Measurements from ENCODE around the gene ZNF71.
"Not testable (repeated sequence)": the region's sequence is repeated elsewhere in the genome, so short reads cannot be mapped to it uniquely, and the experiment has no call there.

Gene ZNF71

DNA sequence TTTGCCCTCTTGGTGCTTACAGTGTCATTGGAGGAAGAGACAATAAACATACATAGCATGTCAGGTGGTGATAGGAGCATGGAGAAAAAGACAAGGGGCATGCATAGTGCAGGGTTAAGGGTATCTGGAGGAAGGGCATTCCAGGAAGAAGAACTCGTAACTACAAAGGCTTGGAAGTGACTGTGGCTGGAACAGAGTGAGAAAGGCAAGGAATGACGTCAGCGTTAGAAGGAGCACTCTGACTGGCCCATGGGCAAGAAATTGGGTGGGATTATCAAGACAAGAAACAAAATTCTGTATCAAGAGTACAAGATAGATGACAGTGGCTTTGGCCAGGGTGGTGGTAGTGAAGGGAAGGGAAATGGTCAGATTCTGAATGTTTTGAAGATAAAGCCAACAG lies 59.0 kb downstream of the ZNF71 start:
- Mint-ChIP-seq H3K4me1 (no peaks in the 10 kb centered on the region), H3K36me3 (ENCODE audit: low read depth) (peaks cover 20% of the 10 kb centered on the region), H3K27me3 (no peaks in the 10 kb centered on the region), H3K27ac (no peak overlapping the region), H3K9me3 (peaks cover 52% of the 10 kb centered on the region), H3K4me3 (no peak overlapping the region)
- no peak for DNase-seq
- no peak for ATAC-seq

DNA sequence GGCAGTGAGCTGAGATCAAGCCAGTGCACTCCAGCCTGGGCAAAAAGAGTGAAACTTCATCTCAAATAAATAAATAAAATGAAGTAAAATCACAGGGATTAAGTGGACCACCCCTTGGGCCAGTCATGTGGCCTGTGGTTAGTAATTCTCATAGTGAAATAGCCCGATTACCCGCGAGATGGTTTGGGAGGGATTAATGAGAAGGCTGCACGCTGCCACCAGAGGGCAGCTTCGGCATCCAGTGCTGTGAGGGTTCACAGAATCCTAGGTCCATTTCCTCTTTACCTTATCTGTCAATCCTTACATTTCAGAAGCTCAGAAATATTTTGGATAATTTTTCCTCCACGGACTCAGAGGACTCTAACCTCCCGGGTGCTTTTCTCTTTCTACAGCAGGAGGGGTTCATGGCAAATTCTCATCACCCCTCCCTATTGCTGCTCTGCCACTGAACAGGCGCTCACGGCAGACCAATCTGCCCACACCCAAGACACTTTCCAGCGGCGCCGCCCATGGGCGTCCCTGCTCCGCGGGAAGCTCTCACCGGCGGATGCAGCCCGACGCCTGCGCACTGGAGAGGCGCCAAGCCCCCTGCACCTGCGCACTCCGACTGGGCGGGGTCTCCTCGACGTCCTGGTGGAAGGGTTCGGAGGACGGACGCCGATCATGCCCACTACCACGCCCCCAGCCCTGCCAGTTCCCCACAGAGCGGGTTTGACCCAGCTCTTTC lies 65.4 kb downstream of the ZNF71 start:
- DNase-seq (no peak), ATAC-seq (no peak)
- H3K27me3 Mint-ChIP-seq = no peaks in the 10 kb centered on the region
- H3K4me1 Mint-ChIP-seq = no peaks in the 10 kb centered on the region
- no peak overlapping the region for H3K27ac Mint-ChIP-seq
- peaks cover 26% of the 10 kb centered on the region for H3K36me3 Mint-ChIP-seq (ENCODE audit: low read depth)
- H3K9me3 Mint-ChIP-seq = peaks cover 19% of the 10 kb centered on the region
- H3K4me3 Mint-ChIP-seq = no peak overlapping the region

DNA sequence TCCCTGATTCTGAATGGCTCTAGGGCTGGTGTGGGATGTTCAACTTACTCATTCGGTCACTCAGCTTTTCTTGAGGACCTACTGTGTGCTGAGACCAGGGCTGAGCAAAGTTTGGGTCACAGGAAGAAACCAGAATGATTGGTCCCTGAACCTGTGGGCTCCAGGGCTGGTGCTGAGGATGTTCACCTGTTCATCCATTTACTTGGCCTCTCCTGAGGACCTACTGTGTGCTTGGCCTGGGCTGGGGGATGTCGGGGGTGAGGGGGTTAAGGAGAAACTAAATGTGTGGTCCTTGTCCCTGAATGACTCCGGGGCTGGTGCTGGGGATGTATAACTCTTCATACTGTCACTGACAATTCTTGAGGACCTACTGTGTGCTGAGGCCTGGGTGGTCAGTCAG lies 66.1 kb downstream of the ZNF71 start:
- peaks cover 25% of the 10 kb centered on the region for H3K36me3 Mint-ChIP-seq (ENCODE audit: low read depth)
- H3K27ac Mint-ChIP-seq = no peak overlapping the region
- DNase-seq (no peak), ATAC-seq (no peak)
- H3K27me3 Mint-ChIP-seq = no peaks in the 10 kb centered on the region
- peaks cover 17% of the 10 kb centered on the region for H3K9me3 Mint-ChIP-seq
- H3K4me1 Mint-ChIP-seq = no peaks in the 10 kb centered on the region
- H3K4me3 Mint-ChIP-seq = no peak overlapping the region

- no peaks in the 10 kb centered on the region for H3K27me3 Mint-ChIP-seq
- H3K4me1 Mint-ChIP-seq = no peaks in the 10 kb centered on the region
- no peak overlapping the region for H3K4me3 Mint-ChIP-seq
- ATAC-seq = no peak
- H3K36me3 Mint-ChIP-seq (ENCODE audit: low read depth) = peaks cover 31% of the 10 kb centered on the region
- no peak overlapping the region for H3K27ac Mint-ChIP-seq
- DNase-seq = no peak
- H3K9me3 Mint-ChIP-seq = peaks cover 12% of the 10 kb centered on the region
Observed at GRCh38 chr19:56663931-56664500, 68.9 kb downstream of the ZNF71 start.

DNA sequence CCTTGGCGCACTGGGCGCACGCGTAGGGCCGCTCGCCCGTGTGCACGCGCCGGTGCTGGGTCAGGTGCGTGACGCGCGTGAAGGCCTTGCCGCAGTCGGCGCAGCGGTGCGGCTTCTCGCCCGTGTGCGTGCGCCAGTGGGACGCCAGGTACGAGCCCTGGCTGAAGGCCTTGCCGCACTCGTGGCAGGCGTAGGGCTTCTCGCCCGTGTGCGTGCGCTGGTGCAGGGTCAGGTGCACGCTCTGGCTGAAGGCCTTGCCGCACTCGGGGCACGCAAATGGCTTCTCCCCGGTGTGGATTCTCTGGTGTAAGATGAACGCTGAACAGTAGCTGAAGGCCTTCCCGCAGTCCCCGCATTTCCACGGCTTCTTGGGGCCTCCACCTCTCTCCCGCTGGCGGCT lies 69.4 kb downstream of the ZNF71 start:
- H3K27ac Mint-ChIP-seq = no peak overlapping the region
- H3K9me3 Mint-ChIP-seq = peaks cover 9% of the 10 kb centered on the region
- no peaks in the 10 kb centered on the region for H3K27me3 Mint-ChIP-seq
- DNase-seq (no peak), ATAC-seq (no peak)
- H3K36me3 Mint-ChIP-seq (ENCODE audit: low read depth) = peaks cover 31% of the 10 kb centered on the region
- H3K4me3 Mint-ChIP-seq = no peak overlapping the region
- H3K4me1 Mint-ChIP-seq = no peaks in the 10 kb centered on the region

DNA sequence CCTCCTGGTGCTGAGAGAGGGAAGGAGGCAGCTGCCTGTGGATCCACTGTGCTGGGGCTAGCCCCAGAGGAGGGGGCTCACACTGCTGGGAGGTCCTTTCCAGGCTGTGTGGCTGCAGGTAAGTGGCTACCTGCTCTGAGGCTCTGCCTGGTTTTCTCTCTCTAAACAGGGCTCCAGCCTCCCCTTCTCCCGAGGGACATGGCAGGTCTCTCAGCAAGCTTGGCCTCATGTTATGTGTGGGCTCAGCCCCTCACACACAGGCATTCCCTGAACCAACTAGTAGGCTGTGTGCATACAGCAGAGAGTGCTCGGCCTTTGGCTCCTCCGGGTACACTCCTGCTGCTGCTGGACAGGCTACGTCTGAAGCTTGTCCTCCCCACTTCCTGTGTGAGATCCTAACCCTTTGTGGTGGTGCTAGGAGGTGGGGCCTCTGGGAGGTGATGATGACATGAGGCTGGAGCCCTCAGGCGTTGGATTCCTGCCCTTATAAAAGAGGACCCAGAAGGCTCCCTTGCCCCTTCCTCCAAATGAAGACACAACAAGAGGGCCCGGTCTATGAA lies 72.3 kb downstream of the ZNF71 start:
- peaks cover 12% of the 10 kb centered on the region for H3K4me1 Mint-ChIP-seq
- no peak overlapping the region for H3K27ac Mint-ChIP-seq
- no peaks in the 10 kb centered on the region for H3K27me3 Mint-ChIP-seq
- ATAC-seq (no peak), DNase-seq (no peak)
- peaks cover 5% of the 10 kb centered on the region for H3K9me3 Mint-ChIP-seq
- H3K36me3 Mint-ChIP-seq (ENCODE audit: low read depth) = peaks cover 29% of the 10 kb centered on the region
- no peak overlapping the region for H3K4me3 Mint-ChIP-seq

- H3K4me3 Mint-ChIP-seq = no peak overlapping the region
- ATAC-seq (no peak), DNase-seq (no peak)
- H3K27me3 Mint-ChIP-seq = no peaks in the 10 kb centered on the region
- peaks cover 3% of the 10 kb centered on the region for H3K9me3 Mint-ChIP-seq
- H3K4me1 Mint-ChIP-seq = peaks cover 12% of the 10 kb centered on the region
- peaks cover 25% of the 10 kb centered on the region for H3K36me3 Mint-ChIP-seq (ENCODE audit: low read depth)
- H3K27ac Mint-ChIP-seq = no peak overlapping the region
Observed at GRCh38 chr19:56668676-56669075, 73.6 kb downstream of the ZNF71 start.

- H3K27ac Mint-ChIP-seq = no peak overlapping the region
- peaks cover 3% of the 10 kb centered on the region for H3K9me3 Mint-ChIP-seq
- H3K36me3 Mint-ChIP-seq (ENCODE audit: low read depth) = peaks cover 18% of the 10 kb centered on the region
Observed at GRCh38 chr19:56670401-56670960, 75.4 kb downstream of the ZNF71 start.

DNA sequence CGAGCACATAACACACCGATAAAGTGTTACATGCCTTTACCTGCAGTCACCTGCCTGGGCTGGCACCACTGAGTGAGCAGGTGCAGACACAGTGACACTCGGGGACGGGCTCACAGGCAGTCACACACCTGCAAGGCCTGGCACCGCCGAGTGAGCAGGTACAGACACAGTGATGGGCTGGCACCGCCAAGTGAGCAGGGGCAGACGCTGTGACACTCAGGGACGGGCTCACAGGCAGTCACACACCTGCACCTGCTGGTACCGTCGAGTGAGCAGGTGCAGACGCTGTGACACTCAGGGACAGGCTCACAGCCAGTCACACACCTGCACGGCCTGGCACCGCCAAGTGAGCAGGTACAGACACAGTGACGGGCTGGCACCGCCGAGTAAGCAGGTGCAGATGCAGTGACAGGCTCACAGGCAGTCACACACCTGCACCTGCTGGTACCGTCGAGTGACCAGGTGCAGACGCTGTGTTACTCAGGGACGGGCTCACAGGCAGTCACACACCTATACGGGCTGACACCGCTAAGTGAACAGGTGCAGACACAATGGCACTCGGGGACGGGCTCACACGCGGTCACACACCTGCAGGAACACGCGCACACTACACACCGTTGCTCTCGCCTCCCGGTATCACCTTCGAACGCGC lies 76.0 kb downstream of the ZNF71 start:
- Mint-ChIP-seq H3K9me3 (peaks cover 3% of the 10 kb centered on the region), H3K4me3 (peak overlapping the region; percentile 81), H3K27ac (peak overlapping the region; percentile 59), H3K27me3 (no peaks in the 10 kb centered on the region), H3K4me1 (peaks cover 12% of the 10 kb centered on the region), H3K36me3 (ENCODE audit: low read depth) (peaks cover 18% of the 10 kb centered on the region)
- DNase-seq (no peak), ATAC-seq (no peak)

More at GRCh38 chr19:56670401-56670960, 75.4 kb downstream of the ZNF71 start:
- peaks cover 12% of the 10 kb centered on the region for H3K4me1 Mint-ChIP-seq
- H3K27me3 Mint-ChIP-seq = no peaks in the 10 kb centered on the region
- no peak for ATAC-seq
- peak overlapping the region; percentile 81 for H3K4me3 Mint-ChIP-seq
- no peak for DNase-seq

GRCh38 chr19:56671613-56671994 lies 76.5 kb downstream of the ZNF71 start, which contains the start of gene ZNF835:
ZNF835 (minus strand) TSS chr19:56671757; CDS start chr19:56665198, 6,559 bp downstream.
- Mint-ChIP-seq H3K36me3 (ENCODE audit: low read depth) (peaks cover 18% of the 10 kb centered on the region), H3K4me3 (peak within 1 kb of the TSS; percentile 81), H3K27me3 (no peaks in the 10 kb centered on the region), H3K27ac (peak within 1 kb of the TSS; percentile 59), H3K9me3 (peaks cover 3% of the 10 kb centered on the region), H3K4me1 (peaks cover 12% of the 10 kb centered on the region)
- peak; percentile 85 for ATAC-seq
- peak; percentile 82 for DNase-seq

- not testable (repeated sequence) for H3K27ac Mint-ChIP-seq, H3K4me3 Mint-ChIP-seq, DNase-seq, H3K27me3 Mint-ChIP-seq, ATAC-seq, H3K9me3 Mint-ChIP-seq
- peaks cover 12% of the 10 kb centered on the region for H3K4me1 Mint-ChIP-seq
- peaks cover 18% of the 10 kb centered on the region for H3K36me3 Mint-ChIP-seq (ENCODE audit: low read depth)
Observed at GRCh38 chr19:56672610-56673009, 77.5 kb downstream of the ZNF71 start.
